Vagina (tissue), 2 donors: Measurements from ENCODE around the gene NUBPL. TPM values are rescaled to one million over a fixed set of nuclear protein-coding genes. Genes with fewer than 3 reads are reported as not detected.

Experiments used
- DNase-seq, 2 donors: peaks; one replicate each; pipeline ENCODE4 v3.0.0-alpha.2; 2017; ENCODE audit errors: extremely low spot score in 2 of 2
- H3K27ac ChIP-seq: fragments of 200-600 bp; sonication (generic); one replicate; pipeline ENCODE4 v1.5.1; 2019
- H3K27me3 ChIP-seq: fragments of 200-600 bp; sonication (generic); one replicate; pipeline ENCODE4 v1.5.1; 2019
- H3K36me3 ChIP-seq, 2 donors: fragments of 200-600 bp; sonication (generic); one replicate each; pipeline ENCODE4 v1.5.1; 2017 to 2019
- H3K4me1 ChIP-seq: fragments of 200-600 bp; sonication (generic); one replicate; pipeline ENCODE4 v1.5.1; 2019
- H3K4me3 ChIP-seq, 2 donors: fragments of 200-600 bp; sonication (generic); 1 replicate in 1 of 2; 2 replicates in 1 of 2; pipeline ENCODE4 v1.5.1; 2016 to 2019
- H3K9me3 ChIP-seq: fragments of 200-600 bp; sonication (generic); one replicate; pipeline ENCODE4 v1.5.1; 2019
- POLR2A ChIP-seq, 2 donors: fragments of 450-650 bp; IDR thresholded peaks; one replicate each; pipeline ENCODE4 v1.6.1; 2017; ENCODE audit warnings: antibody characterized with exemption in 2 of 2, mild to moderate bottlenecking in 2 of 2, moderate library complexity in 2 of 2
- POLR2AphosphoS5 ChIP-seq, 2 donors: sonication (generic); formaldehyde crosslinking; IDR thresholded peaks; one replicate each; pipeline ENCODE4 v1.9.0; 2017; ENCODE audit warnings: antibody characterized with exemption in 2 of 2, mild to moderate bottlenecking in 2 of 2, low read depth in 1 of 2; ENCODE audit not compliant: insufficient read depth in 1 of 2
- intact Hi-C: fragments of 100-400 bp; cut with DNase I; formaldehyde crosslinking; loops from one replicate; pipeline ENCODE4 v1.15.1; 2023
- total RNA-seq: library from RNA; depleted of rRNA; stranded (reverse); fragments of >200 nt; gene quantifications from one replicate; pipeline ENCODE4 v1.2.3, GENCODE V29; 2016
- TF ChIP-seq, protein P1 (sequence below), 3 experiments: fragments of 450-650 bp in 2 of 3; fragments of 200-600 bp in 1 of 3; sonication (generic) in 1 of 3; IDR thresholded peaks; one replicate each; pipeline ENCODE4 v1.5.1; 2017 to 2019; ENCODE audit warnings: antibody characterized with exemption in 3 of 3, mild to moderate bottlenecking in 2 of 3, moderate library complexity in 2 of 3

Gene NUBPL
- total RNA-seq, 1 donor from 2014 or later, result 8.6 TPM

DNA sequence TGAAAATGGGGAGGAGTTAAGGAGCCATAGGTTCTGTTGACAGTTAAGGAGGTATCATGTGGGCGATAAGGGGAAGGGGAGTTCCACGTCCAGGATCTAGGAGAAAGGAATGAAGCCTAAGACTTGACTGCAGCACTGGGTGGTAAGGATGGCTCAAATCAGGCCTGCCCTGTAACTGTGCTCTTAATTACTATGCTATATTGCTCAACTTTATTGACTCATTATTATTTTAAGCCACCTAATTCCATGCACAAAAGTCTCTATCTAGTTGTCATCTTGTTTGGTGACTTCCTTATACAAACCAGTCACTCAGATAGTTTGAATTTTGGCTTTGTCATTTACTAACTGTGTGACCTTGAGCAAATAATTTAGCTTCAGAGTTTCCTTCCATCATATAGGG, 273.8 kb downstream of the NUBPL start:
- TF ChIP-seq POLR2AphosphoS5 (IDR thresholded peaks at IDR 0.05; ENCODE audit: insufficient read depth in 1 of 2, low read depth in 1 of 2) (no peak), POLR2A (IDR thresholded peaks at IDR 0.05) (no peak)
- TF ChIP-seq, protein P1, sequence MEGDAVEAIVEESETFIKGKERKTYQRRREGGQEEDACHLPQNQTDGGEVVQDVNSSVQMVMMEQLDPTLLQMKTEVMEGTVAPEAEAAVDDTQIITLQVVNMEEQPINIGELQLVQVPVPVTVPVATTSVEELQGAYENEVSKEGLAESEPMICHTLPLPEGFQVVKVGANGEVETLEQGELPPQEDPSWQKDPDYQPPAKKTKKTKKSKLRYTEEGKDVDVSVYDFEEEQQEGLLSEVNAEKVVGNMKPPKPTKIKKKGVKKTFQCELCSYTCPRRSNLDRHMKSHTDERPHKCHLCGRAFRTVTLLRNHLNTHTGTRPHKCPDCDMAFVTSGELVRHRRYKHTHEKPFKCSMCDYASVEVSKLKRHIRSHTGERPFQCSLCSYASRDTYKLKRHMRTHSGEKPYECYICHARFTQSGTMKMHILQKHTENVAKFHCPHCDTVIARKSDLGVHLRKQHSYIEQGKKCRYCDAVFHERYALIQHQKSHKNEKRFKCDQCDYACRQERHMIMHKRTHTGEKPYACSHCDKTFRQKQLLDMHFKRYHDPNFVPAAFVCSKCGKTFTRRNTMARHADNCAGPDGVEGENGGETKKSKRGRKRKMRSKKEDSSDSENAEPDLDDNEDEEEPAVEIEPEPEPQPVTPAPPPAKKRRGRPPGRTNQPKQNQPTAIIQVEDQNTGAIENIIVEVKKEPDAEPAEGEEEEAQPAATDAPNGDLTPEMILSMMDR (IDR thresholded peaks at IDR 0.05), result no peak
- DNase-seq, result no peak
- intact Hi-C loops, result no loop called here
- Histone ChIP-seq H3K4me1 (no peaks in the 10 kb centered on the region), H3K27me3 (no peaks in the 10 kb centered on the region), H3K4me3 (no peak overlapping the region), H3K9me3 (no peaks in the 10 kb centered on the region), H3K36me3 (no peaks in the 10 kb centered on the region), H3K27ac (no peak overlapping the region)

DNA sequence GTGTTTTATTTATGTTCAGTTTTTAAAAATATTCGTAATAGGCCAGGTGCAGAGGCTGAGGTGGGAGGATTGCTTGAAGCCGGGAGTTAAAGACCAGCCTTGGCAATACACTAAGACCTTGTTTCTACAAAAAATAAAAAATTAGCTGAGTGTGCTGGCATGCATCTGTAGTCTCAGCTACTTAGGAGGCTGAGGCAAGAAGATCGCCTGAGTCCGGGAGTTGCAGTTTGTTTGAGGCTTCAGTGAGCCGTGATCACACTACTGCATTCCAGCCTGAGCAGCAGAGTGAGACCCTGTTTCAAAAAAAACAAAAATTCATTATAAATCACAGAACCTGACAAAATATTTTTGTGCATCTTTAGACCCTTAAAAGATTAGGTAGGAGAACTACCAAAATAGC, 275.8 kb downstream of the NUBPL start:
- no peaks in the 10 kb centered on the region for H3K27me3 ChIP-seq
- DNase-seq, result no peak
- H3K27ac ChIP-seq, result no peak overlapping the region
- TF ChIP-seq POLR2AphosphoS5 (IDR thresholded peaks at IDR 0.05; ENCODE audit: insufficient read depth in 1 of 2, low read depth in 1 of 2) (no peak), POLR2A (IDR thresholded peaks at IDR 0.05) (no peak)
- TF ChIP-seq, protein P1 (IDR thresholded peaks at IDR 0.05), result no peak
- no peaks in the 10 kb centered on the region for H3K9me3 ChIP-seq
- intact Hi-C loops, result no loop called here
- H3K36me3 ChIP-seq, result no peaks in the 10 kb centered on the region
- H3K4me3 ChIP-seq, result no peak overlapping the region
- no peaks in the 10 kb centered on the region for H3K4me1 ChIP-seq

DNA sequence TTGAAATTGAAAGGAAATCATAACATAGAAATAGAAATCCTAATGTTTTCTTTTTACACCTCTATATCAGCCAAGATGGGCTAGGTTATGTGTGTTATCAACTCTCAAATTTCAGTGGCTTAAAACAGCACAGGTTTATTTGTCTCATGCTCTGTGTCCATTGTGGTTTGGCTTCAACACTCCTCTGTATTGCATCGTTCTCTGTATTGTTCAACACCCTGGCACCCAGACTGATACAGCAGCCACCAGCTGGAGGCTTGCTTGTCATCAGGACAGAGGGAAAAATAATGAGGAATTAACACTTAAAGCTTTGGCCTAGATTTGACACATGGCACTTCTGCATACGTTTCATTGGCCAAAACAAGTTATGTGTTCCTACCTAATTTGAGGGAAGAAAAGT, 281.7 kb downstream of the NUBPL start:
- H3K4me3 ChIP-seq, result no peak overlapping the region
- H3K4me1 ChIP-seq, result no peaks in the 10 kb centered on the region
- H3K36me3 ChIP-seq, result no peaks in the 10 kb centered on the region
- DNase-seq, result no peak
- no peaks in the 10 kb centered on the region for H3K27me3 ChIP-seq
- intact Hi-C loops, result no loop called here
- no peak overlapping the region for H3K27ac ChIP-seq
- H3K9me3 ChIP-seq, result no peaks in the 10 kb centered on the region
- no peak for TF ChIP-seq POLR2A (IDR thresholded peaks at IDR 0.05)
- TF ChIP-seq POLR2AphosphoS5 (IDR thresholded peaks at IDR 0.05; ENCODE audit: insufficient read depth in 1 of 2, low read depth in 1 of 2), result no peak
- TF ChIP-seq, protein P1 (IDR thresholded peaks at IDR 0.05), result no peak

DNA sequence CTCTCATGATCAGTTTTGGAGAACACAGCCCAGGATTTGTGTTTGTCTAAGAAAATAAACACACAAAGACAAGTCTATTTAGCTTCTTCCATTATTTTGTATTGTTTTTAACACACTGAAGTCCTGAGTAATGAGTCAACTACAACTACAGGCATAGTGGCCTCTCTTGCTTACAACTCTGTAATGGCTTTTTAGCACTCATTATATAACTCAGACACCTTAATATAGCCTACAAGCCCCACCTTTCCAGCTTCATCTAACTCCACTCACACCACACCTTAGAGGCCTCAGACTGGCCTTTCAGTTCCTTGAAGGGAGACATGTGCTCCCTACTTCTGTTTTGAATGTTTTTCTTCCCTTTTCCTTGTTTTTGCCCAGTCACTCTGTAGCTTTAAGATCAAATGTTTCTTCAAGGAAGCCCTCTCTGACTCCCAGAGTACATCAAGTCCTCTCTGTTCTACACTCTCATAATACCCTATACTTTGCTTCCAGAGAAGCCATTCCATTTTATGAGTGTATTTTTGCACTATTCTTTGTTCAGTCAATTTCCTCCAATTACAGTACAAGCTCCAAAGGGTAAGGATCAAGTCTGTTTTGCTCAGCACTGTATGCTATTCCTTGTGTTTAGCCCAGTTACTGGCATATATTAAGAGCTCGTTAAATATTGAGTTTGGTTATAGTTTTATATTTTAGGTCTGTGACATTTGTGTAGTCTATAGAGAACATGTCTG, 282.3 kb downstream of the NUBPL start:
- no peak overlapping the region for H3K4me3 ChIP-seq
- H3K27me3 ChIP-seq, result no peaks in the 10 kb centered on the region
- no peak overlapping the region for H3K27ac ChIP-seq
- no peaks in the 10 kb centered on the region for H3K36me3 ChIP-seq
- TF ChIP-seq POLR2AphosphoS5 (IDR thresholded peaks at IDR 0.05; ENCODE audit: insufficient read depth in 1 of 2, low read depth in 1 of 2), result no peak
- no peak for TF ChIP-seq POLR2A (IDR thresholded peaks at IDR 0.05)
- TF ChIP-seq, protein P1 (IDR thresholded peaks at IDR 0.05), result no peak
- DNase-seq, result no peak
- H3K9me3 ChIP-seq, result no peaks in the 10 kb centered on the region
- intact Hi-C loops, result no loop called here
- no peaks in the 10 kb centered on the region for H3K4me1 ChIP-seq

DNA sequence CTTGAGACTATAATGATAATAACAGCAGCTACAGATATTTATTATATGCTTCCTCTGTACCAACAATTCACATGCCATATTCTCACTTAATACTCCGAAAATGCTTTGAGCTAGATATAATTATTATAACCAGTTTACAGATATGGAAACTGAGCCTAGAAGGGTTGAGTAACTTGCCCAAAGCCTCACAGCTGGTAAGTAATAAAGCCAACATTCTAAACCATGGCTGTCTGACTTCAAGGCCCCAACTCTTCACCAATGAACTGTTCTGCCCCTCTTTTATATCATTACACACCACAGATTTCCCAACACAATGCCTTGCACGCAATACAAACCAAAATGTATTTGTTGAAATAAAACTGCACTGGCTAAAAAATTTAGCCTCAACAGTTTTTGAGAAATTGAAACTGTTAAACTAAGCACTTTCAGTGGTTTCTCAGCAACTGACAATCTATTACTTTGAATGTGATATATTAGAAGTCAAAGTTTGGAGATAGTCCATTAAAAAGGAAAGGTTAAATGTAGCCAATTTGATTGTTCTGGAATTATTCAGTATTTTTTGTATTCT, 293.4 kb downstream of the NUBPL start:
- TF ChIP-seq POLR2A (IDR thresholded peaks at IDR 0.05) (no peak), POLR2AphosphoS5 (IDR thresholded peaks at IDR 0.05; ENCODE audit: insufficient read depth in 1 of 2, low read depth in 1 of 2) (no peak)
- TF ChIP-seq, protein P1 (IDR thresholded peaks at IDR 0.05), result no peak
- Histone ChIP-seq H3K36me3 (no peaks in the 10 kb centered on the region), H3K27me3 (no peaks in the 10 kb centered on the region), H3K4me1 (no peaks in the 10 kb centered on the region), H3K27ac (no peak overlapping the region), H3K9me3 (no peaks in the 10 kb centered on the region), H3K4me3 (no peak overlapping the region)
- intact Hi-C loops, result no loop called here
- no peak for DNase-seq
